A549 (cell line): ENCODE measurements around the gene IGF2BP3. TPM values are rescaled to one million over a fixed set of nuclear protein-coding genes. Genes with fewer than 3 reads are reported as not detected.

Source experiments
- ATAC-seq, 2 experiments: fragments of 200-7000 bp in 1 of 2; fragments of >200 bp in 1 of 2; cut with Nextera tagmentation in 1 of 2; cut with Tn5 transposase in 1 of 2; 3 replicates each; pipeline versions ENCODE4 v1.8.0 to v1.9.1; 2018 to 2020; ENCODE audit warnings: mild to moderate bottlenecking in 1 of 2, moderate library complexity in 1 of 2
- CTCF ChIA-PET: fragments of 300-600 bp; sonication (Branson Sonifier 250); formaldehyde crosslinking; extraction: SDS; loops from one replicate; lab custom pipeline; 2021; ENCODE audit warnings: antibody characterized with exemption, inconsistent platforms; lab: Yijun Ruan, JAX
- POLR2A ChIA-PET: fragments of 350-600 bp; formaldehyde crosslinking; extraction: SDS; loops from one replicate; lab custom pipeline; 2021; ENCODE audit warnings: antibody characterized with exemption, inconsistent platforms; lab: Yijun Ruan, JAX
- DNase-seq, 2 experiments: peaks; one replicate each; pipeline versions ENCODE4 v3.0.0 to v3.0.0-alpha.2; 2011 to 2016; ENCODE audit warnings: low read depth in 1 of 2, low spot score in 1 of 2
- FAIRE-seq: peaks from 2 replicates; lab custom pipeline; 2011; peaks lifted over from hg19 to GRCh38; lab: Jason Lieb, UNC
- H3K27ac ChIP-seq, 2 experiments: fragments of >200 bp; sonication (Bioruptor Twin); formaldehyde crosslinking; 3 replicates each; pipeline ENCODE4 v1.5.1; 2016 to 2017
- H3K4me1 ChIP-seq: fragments of >200 bp; sonication (Bioruptor Twin); formaldehyde crosslinking; 3 replicates; pipeline ENCODE4 v1.6.1; 2016
- H3K4me2 ChIP-seq: fragments of >200 bp; sonication (Bioruptor Twin); formaldehyde crosslinking; 3 replicates; pipeline ENCODE4 v1.6.1; 2016
- H3K4me3 ChIP-seq: fragments of >200 bp; sonication (Bioruptor Twin); formaldehyde crosslinking; 3 replicates; pipeline ENCODE4 v1.5.1; 2016
- H3K9me3 ChIP-seq: fragments of >200 bp; sonication (Bioruptor Twin); formaldehyde crosslinking; 3 replicates; pipeline ENCODE4 v1.6.1; 2016
- CBX2 ChIP-seq: fragments of 200-600 bp; sonication (generic); IDR thresholded peaks from 2 replicates; pipeline ENCODE4 v1.6.1; 2016; ENCODE audit warnings: low read depth, mild to moderate bottlenecking, borderline replicate concordance
- CEBPB ChIP-seq, 2 experiments: fragments of >200 bp in 1 of 2; sonication (Bioruptor Twin) in 1 of 2; formaldehyde crosslinking in 1 of 2; IDR thresholded peaks; 2 replicates each; pipeline ENCODE4 v1.6.1; 2012 to 2016
- CTCF ChIP-seq: fragments of >200 bp; sonication (Bioruptor Twin); formaldehyde crosslinking; IDR thresholded peaks from 3 replicates; pipeline ENCODE4 v1.5.1; 2016
- E2F6 ChIP-seq: IDR thresholded peaks from 2 replicates; pipeline ENCODE4 v1.6.1; 2012; ENCODE audit warnings: low read depth, borderline replicate concordance
- EHMT2 ChIP-seq: fragments of 200-600 bp; sonication (generic); IDR thresholded peaks from 2 replicates; pipeline ENCODE4 v1.6.1; 2016; ENCODE audit warnings: antibody characterized with exemption, low read depth, mild to moderate bottlenecking, moderate library complexity
- ELK1 ChIP-seq: fragments of 150-350 bp; IDR thresholded peaks from 2 replicates; pipeline ENCODE4 v1.6.1; 2014; ENCODE audit warnings: low read depth, mild to moderate bottlenecking, low read length
- FOXS1 ChIP-seq: fragments of 250-450 bp; sonication (Bioruptor Pico); IDR thresholded peaks from 2 replicates; pipeline ENCODE4 v1.5.0; 2020; ENCODE audit warnings: mild to moderate bottlenecking, moderate library complexity
- HDAC2 ChIP-seq: fragments of 200-600 bp; sonication (generic); IDR thresholded peaks from 2 replicates; pipeline ENCODE4 v1.6.1; 2016
- HES2 ChIP-seq: fragments of >200 bp; sonication (Bioruptor Twin); formaldehyde crosslinking; IDR thresholded peaks from 2 replicates; pipeline ENCODE4 v1.6.1; 2016
- JUN ChIP-seq, 2 experiments: fragments of >200 bp; sonication (Bioruptor Twin); formaldehyde crosslinking; IDR thresholded peaks; 2 replicates in 1 of 2; 3 replicates in 1 of 2; pipeline ENCODE4 v1.6.1; 2016 to 2017
- JUNB ChIP-seq: fragments of >200 bp; sonication (Bioruptor Twin); formaldehyde crosslinking; IDR thresholded peaks from 2 replicates; pipeline ENCODE4 v1.6.1; 2016
- MAZ ChIP-seq: fragments of 150-350 bp; IDR thresholded peaks from 2 replicates; pipeline ENCODE4 v1.6.1; 2014; ENCODE audit warnings: antibody characterized with exemption, low read depth, low read length, borderline replicate concordance
- MYC ChIP-seq: IDR thresholded peaks from 2 replicates; pipeline ENCODE4 v1.6.1; 2012; ENCODE audit warnings: mild to moderate bottlenecking, inconsistent platforms, low read length, improper control_type of control experiment, borderline replicate concordance
- PBX3 ChIP-seq: IDR thresholded peaks from 2 replicates; pipeline ENCODE4 v1.6.1; 2012
- RAD21 ChIP-seq, 2 experiments: fragments of >200 bp in 1 of 2; sonication (Bioruptor Twin) in 1 of 2; formaldehyde crosslinking in 1 of 2; IDR thresholded peaks in 1 of 2; conservative IDR thresholded peaks in 1 of 2; 2 replicates in 1 of 2; 3 replicates in 1 of 2; pipeline ENCODE4 v1.6.1; 2012 to 2018; ENCODE audit warnings: inconsistent platforms in 1 of 2
- SREBF2 ChIP-seq: fragments of 450-650 bp; IDR thresholded peaks from 2 replicates; pipeline ENCODE4 v1.6.1; 2014; ENCODE audit warnings: mild to moderate bottlenecking, moderate library complexity
- ZC3H11A ChIP-seq: fragments of 450-650 bp; IDR thresholded peaks from 2 replicates; pipeline ENCODE4 v1.6.1; 2014; ENCODE audit warnings: antibody characterized with exemption, mild to moderate bottlenecking
- ZFP36 ChIP-seq: fragments of 450-650 bp; IDR thresholded peaks from 2 replicates; pipeline ENCODE4 v1.6.1; 2014; ENCODE audit warnings: borderline replicate concordance; ENCODE audit not compliant: partially characterized antibody
- WGBS: methylation state at CpG from one replicate; pipeline ENCODE4 v1.1.6; 2017; ENCODE audit errors: missing lambda C conversion rate; 5-methylcytosine and 5-hydroxymethylcytosine counted together
- polyA plus RNA-seq, 4 experiments: library from polyadenylated mRNA; depleted of rRNA in 3 of 4; stranded (reverse); fragments of >200 nt; fragmentation: RNase III in 1 of 4; extraction: RNeasy Plus Mini Kit Qiagen cat#74134 plus additional on column Dnase treatment in 1 of 4; gene quantifications; 2 replicates in 3 of 4; 3 replicates in 1 of 4; pipeline ENCODE4 v1.2.3, GENCODE V29; 2011 to 2017
- TF ChIP-seq, protein P1 (sequence below): fragments of 250-450 bp; sonication (Bioruptor Pico); IDR thresholded peaks from 2 replicates; pipeline ENCODE4 v1.5.0; 2020; ENCODE audit warnings: low read depth, mild to moderate bottlenecking, moderate library complexity
- TF ChIP-seq, protein P2 (sequence below): fragments of 250-450 bp; sonication (Bioruptor Pico); IDR thresholded peaks from 2 replicates; pipeline ENCODE4 v1.5.0; 2021; ENCODE audit warnings: mild to moderate bottlenecking, moderate library complexity, borderline replicate concordance

The IGF2BP3 gene
- polyA plus RNA-seq, 2 of the 4 experiments (the other 2 are of a cell fraction): 26.7 to 62.0 TPM

- Histone ChIP-seq H3K4me3 (no peak overlapping the region), H3K4me2 (no peak overlapping the region), H3K27ac (no peak overlapping the region), H3K9me3 (no peaks in the 10 kb centered on the region), H3K4me1 (peaks cover 16% of the 10 kb centered on the region; the same call in 2 of the 3 replicates)
- WGBS: 70% methylated on average over 1 of the region's 1 CpG
- FAIRE-seq: no peak
- no peak for ATAC-seq
- ChIA-PET POLR2A (no interaction called here), CTCF (interaction anchor here (0.6 to 2.3 kb wide), 4 partner anchors 14 to 171 kb away, joined by 3 to 13 read pairs (median 5); no protein-coding TSS in a partner anchor)
- DNase-seq: no peak
- no peak for TF ChIP-seq SREBF2
- TF ChIP-seq CTCF: no peak
- TF ChIP-seq ZC3H11A: no peak
- no peak for TF ChIP-seq JUN (IDR thresholded peaks at IDR 0.05)
- TF ChIP-seq RAD21 (conservative IDR thresholded peaks at IDR 0.05 in 1 of 2, IDR thresholded peaks at IDR 0.05 in 1 of 2): no peak
- no peak for TF ChIP-seq ELK1
- no peak for TF ChIP-seq MYC
- TF ChIP-seq MAZ: no peak
- TF ChIP-seq FOXS1: no peak
- no peak for TF ChIP-seq PBX3
- no peak for TF ChIP-seq JUNB
- TF ChIP-seq EHMT2: no peak
- no peak for TF ChIP-seq HES2
- TF ChIP-seq, protein P1, sequence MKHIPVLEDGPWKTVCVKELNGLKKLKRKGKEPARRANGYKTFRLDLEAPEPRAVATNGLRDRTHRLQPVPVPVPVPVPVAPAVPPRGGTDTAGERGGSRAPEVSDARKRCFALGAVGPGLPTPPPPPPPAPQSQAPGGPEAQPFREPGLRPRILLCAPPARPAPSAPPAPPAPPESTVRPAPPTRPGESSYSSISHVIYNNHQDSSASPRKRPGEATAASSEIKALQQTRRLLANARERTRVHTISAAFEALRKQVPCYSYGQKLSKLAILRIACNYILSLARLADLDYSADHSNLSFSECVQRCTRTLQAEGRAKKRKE (CRISPR knock-in tag): no peak
- TF ChIP-seq CEBPB (IDR thresholded peaks at IDR 0.05): no peak
- TF ChIP-seq, protein P2, sequence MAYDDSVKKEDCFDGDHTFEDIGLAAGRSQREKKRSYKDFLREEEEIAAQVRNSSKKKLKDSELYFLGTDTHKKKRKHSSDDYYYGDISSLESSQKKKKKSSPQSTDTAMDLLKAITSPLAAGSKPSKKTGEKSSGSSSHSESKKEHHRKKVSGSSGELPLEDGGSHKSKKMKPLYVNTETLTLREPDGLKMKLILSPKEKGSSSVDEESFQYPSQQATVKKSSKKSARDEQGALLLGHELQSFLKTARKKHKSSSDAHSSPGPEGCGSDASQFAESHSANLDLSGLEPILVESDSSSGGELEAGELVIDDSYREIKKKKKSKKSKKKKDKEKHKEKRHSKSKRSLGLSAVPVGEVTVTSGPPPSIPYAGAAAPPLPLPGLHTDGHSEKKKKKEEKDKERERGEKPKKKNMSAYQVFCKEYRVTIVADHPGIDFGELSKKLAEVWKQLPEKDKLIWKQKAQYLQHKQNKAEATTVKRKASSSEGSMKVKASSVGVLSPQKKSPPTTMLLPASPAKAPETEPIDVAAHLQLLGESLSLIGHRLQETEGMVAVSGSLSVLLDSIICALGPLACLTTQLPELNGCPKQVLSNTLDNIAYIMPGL (CRISPR knock-in tag): no peak
- no peak for TF ChIP-seq HDAC2
- no peak for TF ChIP-seq E2F6
- TF ChIP-seq CBX2: no peak
- no peak for TF ChIP-seq ZFP36
- TF ChIP-seq, all 56 proteins: peak for 0
Observed at GRCh38 chr7:23443974-23444373, 26.3 kb downstream of the IGF2BP3 start.
